ENCODE data around the gene NUP37. TPM values are rescaled to one million over a fixed set of nuclear protein-coding genes. Genes with fewer than 3 reads are reported as not detected.

NUP37 gene
- total and polyA plus RNA-seq, 9 of the 15 experiments (the other 6 are each of a cell fraction or from before 2014, with no cell fraction given), result 72.2 to 429 (median 170) TPM

GRCh38 chr12:102167821-102168604 is 48.1 kb upstream of the NUP37 start:
- Histone ChIP-seq H3K4me2 (ENCODE audit: insufficient read depth, low read length) (no peak overlapping the region), H2AFZ (ENCODE audit: low read depth, low read length) (no peak overlapping the region), H3K9ac (ENCODE audit: insufficient read depth in 1 of 2, low read depth in 2 of 2, low read length in 2 of 2) (no peak overlapping the region), H3K36me3 (ENCODE audit: control insufficient read depth, insufficient read depth, low read length) (peaks cover 37% of the 10 kb centered on the region), H3K9me3 (replicated peaks; ENCODE audit: control insufficient read depth, insufficient read depth, low read depth, low read length) (no peaks in the 10 kb centered on the region), H3K4me3 (no peak overlapping the region), H4K20me1 (replicated peaks; ENCODE audit: control insufficient read depth, insufficient read depth, low read length) (no peaks in the 10 kb centered on the region), H3K27ac (ENCODE audit: extremely low read depth, low read depth, low read length) (no peak overlapping the region), H3K27me3 (ENCODE audit: control insufficient read depth in 2 of 2, insufficient read depth in 2 of 2, low read length in 2 of 2) (no peaks in the 10 kb centered on the region), H3K4me1 (replicated peaks in 1 of 2; ENCODE audit: control insufficient read depth in 2 of 2, insufficient read depth in 2 of 2, low read length in 2 of 2) (no peaks in the 10 kb centered on the region), H3K9me1 (ENCODE audit: control insufficient read depth, insufficient read depth, low read length) (no peaks in the 10 kb centered on the region), H3K79me2 (ENCODE audit: control insufficient read depth, insufficient read depth, low read length) (no peaks in the 10 kb centered on the region)
- ATAC-seq (no peak), DNase-seq (ENCODE audit: extremely low read depth in 1 of 4, low spot score in 3 of 4) (no peak), FAIRE-seq (no peak)
- intact Hi-C loops (cut with micrococcal nuclease), result no loop called here
- BruUV-seq (replicated peaks), result no TSS peak
- in situ Hi-C loops (cut with MboI), result no loop called here
- ChIA-PET CTCF (ENCODE audit: low intra/inter-chr PET ratio) (interaction anchor here (0.6 to 0.7 kb wide), 2 partner anchors 208 to 316 kb away, joined by 3 to 4 read pairs; no protein-coding TSS in a partner anchor), POLR2A (no interaction called here)
- no peak for TF ChIP-seq EP400 (IDR thresholded peaks at IDR 0.05)
- no peak for TF ChIP-seq MEF2A (IDR thresholded peaks at IDR 0.05; ENCODE audit: control insufficient read depth, low read depth, low read length)
- TF ChIP-seq USF1 (CRISPR knock-in tag; IDR thresholded peaks at IDR 0.05), result no peak
- no peak for TF ChIP-seq ILF3 (IDR thresholded peaks at IDR 0.05; ENCODE audit: borderline replicate concordance)
- no peak for TF ChIP-seq CGGBP1 (CRISPR knock-in tag; IDR thresholded peaks at IDR 0.05)
- no peak for TF ChIP-seq SREBF2 (CRISPR knock-in tag; IDR thresholded peaks at IDR 0.05)
- no peak for TF ChIP-seq ZNF282 (CRISPR knock-in tag; IDR thresholded peaks at IDR 0.05)
- TF ChIP-seq ZBED1 (IDR thresholded peaks at IDR 0.05), result no peak
- no peak for TF ChIP-seq FOXJ2 (tag; IDR thresholded peaks at IDR 0.05)
- no peak for TF ChIP-seq SETDB1 (IDR thresholded peaks at IDR 0.05; ENCODE audit: low read length)
- TF ChIP-seq HOMEZ (CRISPR knock-in tag; IDR thresholded peaks at IDR 0.05), result no peak
- no peak for TF ChIP-seq CREB3 (tag; conservative IDR thresholded peaks at IDR 0.05; ENCODE audit: low read depth)
- TF ChIP-seq NCOA6 (IDR thresholded peaks at IDR 0.05), result no peak
- no peak for TF ChIP-seq SAP30 (IDR thresholded peaks at IDR 0.05; ENCODE audit: borderline replicate concordance, insufficient read depth, low read depth, low read length, poor library complexity, severe bottlenecking)
- no peak for TF ChIP-seq PHTF2 (CRISPR knock-in tag; IDR thresholded peaks at IDR 0.05)
- no peak for TF ChIP-seq LEF1 (IDR thresholded peaks at IDR 0.05)
- no peak for TF ChIP-seq FOXJ3 (CRISPR knock-in tag; IDR thresholded peaks at IDR 0.05)
- TF ChIP-seq ARHGAP35 (IDR thresholded peaks at IDR 0.05; ENCODE audit: partially characterized antibody), result no peak
- no peak for TF ChIP-seq ETS2 (tag; IDR thresholded peaks at IDR 0.05; ENCODE audit: borderline replicate concordance, poor library complexity, severe bottlenecking)
